Endodermal cell (in vitro differentiated cells): Measurements from ENCODE around the gene TRIM9. TPM values are rescaled to one million over a fixed set of nuclear protein-coding genes. Genes with fewer than 3 reads are reported as not detected.

Source experiments
- DNase-seq: peaks from one replicate; pipeline ENCODE4 v3.0.0-alpha.2; 2017
- H3K27ac ChIP-seq: 2 replicates; pipeline ENCODE4 v1.5.1; 2013; ENCODE audit warnings: mild to moderate bottlenecking, low read depth, low read length, moderate library complexity
- H3K27me3 ChIP-seq: 2 replicates; pipeline ENCODE4 v1.6.1; 2013; ENCODE audit warnings: mild to moderate bottlenecking, low read length, moderate library complexity; ENCODE audit not compliant: insufficient read depth, control insufficient read depth, poor library complexity, severe bottlenecking
- H3K36me3 ChIP-seq: 2 replicates; pipeline ENCODE4 v1.7.0; 2013; ENCODE audit warnings: mild to moderate bottlenecking, low read length, moderate library complexity; ENCODE audit not compliant: control insufficient read depth, insufficient read depth
- H3K4me1 ChIP-seq: one replicate; pipeline ENCODE4 v1.7.0; 2013; ENCODE audit warnings: low read length; ENCODE audit not compliant: control insufficient read depth, insufficient read depth
- H3K4me3 ChIP-seq: 2 replicates; pipeline ENCODE4 v1.5.1; 2013; ENCODE audit warnings: mild to moderate bottlenecking, low read length, moderate library complexity
- H3K9ac ChIP-seq: 2 replicates; pipeline ENCODE4 v1.6.1; 2013; ENCODE audit warnings: mild to moderate bottlenecking, low read length, moderate library complexity; ENCODE audit not compliant: poor library complexity, severe bottlenecking; ENCODE audit errors: extremely low read depth
- H3K9me3 ChIP-seq: 2 replicates; pipeline ENCODE4 v1.6.1; 2013; ENCODE audit warnings: mild to moderate bottlenecking, low read length, moderate library complexity; ENCODE audit not compliant: control insufficient read depth
- H3K27ac Mint-ChIP-seq: 2 replicates; pipeline ENCODE4 v1.8.0; 2020; ENCODE audit warnings: mixed read lengths
- H3K27me3 Mint-ChIP-seq: 2 replicates; pipeline ENCODE4 v1.8.0; 2021; ENCODE audit warnings: mild to moderate bottlenecking, mixed read lengths; ENCODE audit not compliant: insufficient read depth
- H3K36me3 Mint-ChIP-seq: 2 replicates; pipeline ENCODE4 v1.8.0; 2020; ENCODE audit warnings: low read depth, mixed read lengths
- H3K4me1 Mint-ChIP-seq: 2 replicates; pipeline ENCODE4 v1.8.0; 2020; ENCODE audit warnings: mixed read lengths
- H3K4me3 Mint-ChIP-seq: 2 replicates; pipeline ENCODE4 v1.8.0; 2020; ENCODE audit warnings: mild to moderate bottlenecking, moderate library complexity, mixed read lengths
- H3K9me3 Mint-ChIP-seq: 2 replicates; pipeline ENCODE4 v1.8.0; 2020; ENCODE audit warnings: mild to moderate bottlenecking, mixed read lengths
- WGBS, 2 experiments: methylation state at CpG; one replicate each; pipeline versions ENCODE4 v1.1.5 to v1.1.7; 2013; ENCODE audit warnings: missing lambda C conversion rate in 2 of 2, mixed read lengths in 1 of 2; ENCODE audit not compliant: insufficient coverage in 1 of 2, insufficient read length in 1 of 2; 5-methylcytosine and 5-hydroxymethylcytosine counted together
- total RNA-seq, 2 donors: library from RNA; stranded (reverse); fragmentation: NEBNext Ultra II Directional in 1 of 2; extraction: Animal tissue kit (Norgen Biotek cat#: 25700) in 1 of 2; gene quantifications; 2 replicates in 1 of 2; 3 replicates in 1 of 2; pipeline ENCODE4 v1.2.1, GENCODE V29; 2021
- TF ChIP-seq, protein P1 (sequence below): fragments of 200-600 bp; sonication (generic); conservative IDR thresholded peaks from 2 replicates; pipeline ENCODE4 v1.5.0; 2021; ENCODE audit warnings: antibody characterized with exemption, mild to moderate bottlenecking

The TRIM9 gene
- total RNA-seq, 2 donors from 2014 or later = 0.81 to 0.82 TPM

DNA sequence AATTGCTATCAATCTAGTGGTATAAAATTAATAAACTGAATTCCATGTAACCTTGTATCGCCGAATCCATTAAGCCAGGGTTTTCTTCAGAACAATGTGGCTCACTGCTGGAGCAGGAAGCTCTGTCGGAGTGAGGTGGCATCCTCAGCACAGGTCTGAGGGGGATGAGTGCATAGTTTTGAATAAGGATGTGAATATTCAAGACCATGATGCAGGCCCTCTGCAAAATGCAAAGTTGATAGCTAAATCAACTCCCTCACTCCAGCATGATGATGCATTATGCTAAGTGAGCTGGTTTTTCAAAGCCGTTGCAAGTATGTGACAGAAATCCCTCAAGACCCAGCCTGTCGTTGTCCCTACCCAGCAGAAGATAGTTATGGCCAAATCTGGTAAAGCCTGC, 53.0 kb downstream of the TRIM9 start:
- no peaks in the 10 kb centered on the region for H3K9me3 Mint-ChIP-seq
- WGBS, 2 experiments = 65 to 67% methylated on average over 1 to 5 of the region's 5 CpGs
- no peaks in the 10 kb centered on the region for H3K27me3 ChIP-seq
- H3K4me3 Mint-ChIP-seq = no peak overlapping the region
- no peak for DNase-seq
- H3K4me1 ChIP-seq = no peaks in the 10 kb centered on the region
- H3K36me3 Mint-ChIP-seq = no peaks in the 10 kb centered on the region
- H3K27me3 Mint-ChIP-seq = no peaks in the 10 kb centered on the region
- H3K27ac ChIP-seq = no peak overlapping the region
- H3K4me3 ChIP-seq = no peak overlapping the region
- no peak overlapping the region for H3K9ac ChIP-seq
- TF ChIP-seq, protein P1, sequence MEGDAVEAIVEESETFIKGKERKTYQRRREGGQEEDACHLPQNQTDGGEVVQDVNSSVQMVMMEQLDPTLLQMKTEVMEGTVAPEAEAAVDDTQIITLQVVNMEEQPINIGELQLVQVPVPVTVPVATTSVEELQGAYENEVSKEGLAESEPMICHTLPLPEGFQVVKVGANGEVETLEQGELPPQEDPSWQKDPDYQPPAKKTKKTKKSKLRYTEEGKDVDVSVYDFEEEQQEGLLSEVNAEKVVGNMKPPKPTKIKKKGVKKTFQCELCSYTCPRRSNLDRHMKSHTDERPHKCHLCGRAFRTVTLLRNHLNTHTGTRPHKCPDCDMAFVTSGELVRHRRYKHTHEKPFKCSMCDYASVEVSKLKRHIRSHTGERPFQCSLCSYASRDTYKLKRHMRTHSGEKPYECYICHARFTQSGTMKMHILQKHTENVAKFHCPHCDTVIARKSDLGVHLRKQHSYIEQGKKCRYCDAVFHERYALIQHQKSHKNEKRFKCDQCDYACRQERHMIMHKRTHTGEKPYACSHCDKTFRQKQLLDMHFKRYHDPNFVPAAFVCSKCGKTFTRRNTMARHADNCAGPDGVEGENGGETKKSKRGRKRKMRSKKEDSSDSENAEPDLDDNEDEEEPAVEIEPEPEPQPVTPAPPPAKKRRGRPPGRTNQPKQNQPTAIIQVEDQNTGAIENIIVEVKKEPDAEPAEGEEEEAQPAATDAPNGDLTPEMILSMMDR = no peak
- H3K4me1 Mint-ChIP-seq = no peaks in the 10 kb centered on the region
- H3K9me3 ChIP-seq = no peaks in the 10 kb centered on the region
- no peaks in the 10 kb centered on the region for H3K36me3 ChIP-seq
- H3K27ac Mint-ChIP-seq = no peak overlapping the region

DNA sequence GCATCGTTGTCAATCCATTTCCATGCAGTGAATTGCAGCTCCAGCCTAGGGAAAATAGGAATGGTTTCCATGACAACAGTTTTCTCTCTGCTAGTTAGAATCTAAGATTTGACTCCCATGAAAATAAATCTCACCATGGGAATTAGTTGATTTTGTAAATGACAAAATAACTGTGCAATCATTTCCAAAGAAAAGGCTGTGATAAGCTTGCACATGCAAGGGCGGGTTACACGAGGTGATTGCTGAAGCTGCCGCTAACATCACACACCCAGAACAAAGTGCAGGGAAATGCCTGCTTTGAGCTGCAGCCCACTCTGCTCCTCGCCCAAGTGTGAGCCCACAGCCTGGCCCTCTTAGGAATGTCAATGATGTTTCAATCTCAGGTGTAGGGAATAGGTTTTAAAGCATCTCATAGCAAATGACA, 53.8 kb downstream of the TRIM9 start:
- no peaks in the 10 kb centered on the region for H3K27me3 Mint-ChIP-seq
- H3K27me3 ChIP-seq = no peaks in the 10 kb centered on the region
- no peaks in the 10 kb centered on the region for H3K36me3 ChIP-seq
- no peak overlapping the region for H3K9ac ChIP-seq
- H3K4me3 ChIP-seq = no peak overlapping the region
- no peaks in the 10 kb centered on the region for H3K36me3 Mint-ChIP-seq
- H3K27ac ChIP-seq = no peak overlapping the region
- peaks cover 2% of the 10 kb centered on the region for H3K4me1 Mint-ChIP-seq
- TF ChIP-seq, protein P1 = no peak
- H3K9me3 ChIP-seq = no peaks in the 10 kb centered on the region
- H3K4me3 Mint-ChIP-seq = no peak overlapping the region
- H3K27ac Mint-ChIP-seq = no peak overlapping the region
- WGBS, 2 experiments = 67 to 82% methylated on average over 2 to 5 of the region's 5 CpGs
- H3K4me1 ChIP-seq = no peaks in the 10 kb centered on the region
- H3K9me3 Mint-ChIP-seq = no peaks in the 10 kb centered on the region
- peak; percentile 49 for DNase-seq

DNA sequence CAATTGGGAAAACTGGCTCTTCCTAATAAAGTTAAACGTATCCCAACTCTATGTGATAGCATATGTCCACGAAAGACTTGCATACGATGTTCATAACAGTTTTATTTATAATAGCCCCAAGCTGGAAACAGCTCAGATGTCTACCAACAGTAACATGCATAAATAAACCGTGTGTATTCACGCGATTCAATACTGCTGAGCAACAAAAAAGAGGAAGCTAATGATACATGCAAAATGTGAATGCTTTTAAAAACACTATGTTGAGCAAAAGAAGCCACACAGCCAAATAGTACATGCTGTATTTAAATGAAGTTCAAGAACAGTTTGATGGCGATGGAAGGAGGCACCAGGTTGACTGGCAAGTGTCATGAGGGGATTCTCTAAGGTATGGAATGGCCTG, 55.7 kb downstream of the TRIM9 start:
- no peak for DNase-seq
- H3K4me3 ChIP-seq = no peak overlapping the region
- Mint-ChIP-seq H3K9me3 (no peaks in the 10 kb centered on the region), H3K27ac (no peak overlapping the region), H3K4me3 (no peak overlapping the region), H3K36me3 (no peaks in the 10 kb centered on the region), H3K27me3 (no peaks in the 10 kb centered on the region), H3K4me1 (peaks cover 9% of the 10 kb centered on the region)
- TF ChIP-seq, protein P1 = no peak
- H3K27ac ChIP-seq = no peak overlapping the region
- H3K9me3 ChIP-seq = no peaks in the 10 kb centered on the region
- H3K4me1 ChIP-seq = no peaks in the 10 kb centered on the region
- H3K9ac ChIP-seq = no peak overlapping the region
- 92 to 100% methylated on average over 4 to 7 of the region's 7 CpGs for WGBS, 2 experiments
- H3K27me3 ChIP-seq = no peaks in the 10 kb centered on the region
- no peaks in the 10 kb centered on the region for H3K36me3 ChIP-seq
